ENCODE data around the gene PRDM11.

- TF ChIP-seq, protein P1, sequence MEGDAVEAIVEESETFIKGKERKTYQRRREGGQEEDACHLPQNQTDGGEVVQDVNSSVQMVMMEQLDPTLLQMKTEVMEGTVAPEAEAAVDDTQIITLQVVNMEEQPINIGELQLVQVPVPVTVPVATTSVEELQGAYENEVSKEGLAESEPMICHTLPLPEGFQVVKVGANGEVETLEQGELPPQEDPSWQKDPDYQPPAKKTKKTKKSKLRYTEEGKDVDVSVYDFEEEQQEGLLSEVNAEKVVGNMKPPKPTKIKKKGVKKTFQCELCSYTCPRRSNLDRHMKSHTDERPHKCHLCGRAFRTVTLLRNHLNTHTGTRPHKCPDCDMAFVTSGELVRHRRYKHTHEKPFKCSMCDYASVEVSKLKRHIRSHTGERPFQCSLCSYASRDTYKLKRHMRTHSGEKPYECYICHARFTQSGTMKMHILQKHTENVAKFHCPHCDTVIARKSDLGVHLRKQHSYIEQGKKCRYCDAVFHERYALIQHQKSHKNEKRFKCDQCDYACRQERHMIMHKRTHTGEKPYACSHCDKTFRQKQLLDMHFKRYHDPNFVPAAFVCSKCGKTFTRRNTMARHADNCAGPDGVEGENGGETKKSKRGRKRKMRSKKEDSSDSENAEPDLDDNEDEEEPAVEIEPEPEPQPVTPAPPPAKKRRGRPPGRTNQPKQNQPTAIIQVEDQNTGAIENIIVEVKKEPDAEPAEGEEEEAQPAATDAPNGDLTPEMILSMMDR (IDR thresholded peaks at IDR 0.05), result no peak
- TF ChIP-seq POLR2A (IDR thresholded peaks at IDR 0.05), result no peak
These were observed 132.3 kb downstream of the PRDM11 start for GRCh38 chr11:45278714-45279113.

Data from right lobe of liver (tissue), 4 donors.